Smooth muscle cell (in vitro differentiated cells): Measurements from ENCODE around the gene SAMD8. TPM values are rescaled to one million over a fixed set of nuclear protein-coding genes. Genes with fewer than 3 reads are reported as not detected.
A peak's percentile ranks its signal among the peaks of the same experiment; 100 is the strongest.

Experiments used
- DNase-seq: peaks from one replicate; lab custom pipeline; 2025; ENCODE audit not compliant: unreplicated experiment; lab: John Stamatoyannopoulos, UW
- H2AFZ ChIP-seq: fragments of 200-600 bp; sonication (generic); 2 replicates; pipeline ENCODE4 v1.6.0; 2016; ENCODE audit warnings: antibody characterized with exemption, low read depth, mild to moderate bottlenecking
- H3F3A ChIP-seq: fragments of 200-600 bp; sonication (generic); 2 replicates; pipeline ENCODE4 v1.6.0; 2017; ENCODE audit warnings: antibody characterized with exemption, low read depth
- H3K27ac ChIP-seq: fragments of 200-600 bp; sonication (generic); 2 replicates; pipeline ENCODE4 v1.5.1; 2016; ENCODE audit warnings: low read depth, mild to moderate bottlenecking
- H3K27me3 ChIP-seq: fragments of 200-600 bp; sonication (generic); 2 replicates; pipeline ENCODE4 v1.6.1; 2016; ENCODE audit warnings: low read depth, mild to moderate bottlenecking
- H3K36me3 ChIP-seq: fragments of 200-600 bp; sonication (generic); 2 replicates; pipeline ENCODE4 v1.5.1; 2016; ENCODE audit warnings: low read depth
- H3K4me1 ChIP-seq: fragments of 200-600 bp; sonication (generic); 2 replicates; pipeline ENCODE4 v1.5.1; 2016; ENCODE audit warnings: low read depth
- H3K4me2 ChIP-seq: fragments of 200-600 bp; sonication (generic); 2 replicates; pipeline ENCODE4 v1.6.0; 2016; ENCODE audit warnings: mild to moderate bottlenecking
- H3K4me3 ChIP-seq: fragments of 200-600 bp; sonication (generic); 2 replicates; pipeline ENCODE4 v1.5.1; 2016; ENCODE audit warnings: mild to moderate bottlenecking
- H3K79me2 ChIP-seq: fragments of 200-600 bp; sonication (generic); 2 replicates; pipeline ENCODE4 v1.6.0; 2016; ENCODE audit warnings: low read depth, mild to moderate bottlenecking
- H3K9ac ChIP-seq: fragments of 200-600 bp; sonication (generic); 2 replicates; pipeline ENCODE4 v1.6.0; 2016; ENCODE audit warnings: low read depth
- H3K9me3 ChIP-seq: fragments of 200-600 bp; sonication (generic); replicated peaks from 2 replicates; pipeline ENCODE4 v1.5.1; 2016; ENCODE audit warnings: low read depth
- H4K20me1 ChIP-seq: fragments of 200-600 bp; sonication (generic); 2 replicates; pipeline ENCODE4 v1.6.0; 2016; ENCODE audit warnings: low read depth
- WGBS: methylation state at CpG from one replicate; pipeline ENCODE4 v1.1.7; 2016; ENCODE audit warnings: low lambda C conversion rate; 5-methylcytosine and 5-hydroxymethylcytosine counted together
- polyA plus RNA-seq: library from polyadenylated mRNA; unstranded; fragments of >200 nt; fragmentation: Nextera tagmentation; extraction: Ambion mirVana; gene quantifications from 2 replicates; pipeline ENCODE4 v1.2.1, GENCODE V29; 2016
- total RNA-seq: library from RNA; depleted of rRNA; stranded (reverse); fragments of >200 nt; gene quantifications from 2 replicates; pipeline ENCODE4 v1.2.3, GENCODE V29; 2014
- TF ChIP-seq, protein P1 (sequence below): fragments of 200-600 bp; sonication (generic); IDR thresholded peaks from 2 replicates; pipeline ENCODE4 v1.5.1; 2017; ENCODE audit warnings: borderline replicate concordance, mild to moderate bottlenecking, antibody characterized with exemption; ENCODE audit not compliant: insufficient read depth, poor library complexity, severe bottlenecking

The SAMD8 gene
- total and polyA plus RNA-seq, 2 experiments from 2014 or later: 7.4 to 30.1 TPM

GRCh38 chr10:75140246-75140645 lies 28.8 kb downstream of the SAMD8 start:
- Histone ChIP-seq H3K27me3 (no peaks in the 10 kb centered on the region), H3K9ac (no peak overlapping the region), H3K79me2 (peaks cover 81% of the 10 kb centered on the region), H2AFZ (no peak overlapping the region), H3K4me2 (no peak overlapping the region), H4K20me1 (peaks cover 87% of the 10 kb centered on the region), H3K4me1 (no peaks in the 10 kb centered on the region), H3K36me3 (no peaks in the 10 kb centered on the region), H3F3A (peaks cover 5% of the 10 kb centered on the region), H3K9me3 (no peaks in the 10 kb centered on the region), H3K27ac (no peak overlapping the region), H3K4me3 (no peak overlapping the region)
- no peak for DNase-seq
- 89% methylated on average over 4 of the region's 4 CpGs for WGBS
- TF ChIP-seq, protein P1, sequence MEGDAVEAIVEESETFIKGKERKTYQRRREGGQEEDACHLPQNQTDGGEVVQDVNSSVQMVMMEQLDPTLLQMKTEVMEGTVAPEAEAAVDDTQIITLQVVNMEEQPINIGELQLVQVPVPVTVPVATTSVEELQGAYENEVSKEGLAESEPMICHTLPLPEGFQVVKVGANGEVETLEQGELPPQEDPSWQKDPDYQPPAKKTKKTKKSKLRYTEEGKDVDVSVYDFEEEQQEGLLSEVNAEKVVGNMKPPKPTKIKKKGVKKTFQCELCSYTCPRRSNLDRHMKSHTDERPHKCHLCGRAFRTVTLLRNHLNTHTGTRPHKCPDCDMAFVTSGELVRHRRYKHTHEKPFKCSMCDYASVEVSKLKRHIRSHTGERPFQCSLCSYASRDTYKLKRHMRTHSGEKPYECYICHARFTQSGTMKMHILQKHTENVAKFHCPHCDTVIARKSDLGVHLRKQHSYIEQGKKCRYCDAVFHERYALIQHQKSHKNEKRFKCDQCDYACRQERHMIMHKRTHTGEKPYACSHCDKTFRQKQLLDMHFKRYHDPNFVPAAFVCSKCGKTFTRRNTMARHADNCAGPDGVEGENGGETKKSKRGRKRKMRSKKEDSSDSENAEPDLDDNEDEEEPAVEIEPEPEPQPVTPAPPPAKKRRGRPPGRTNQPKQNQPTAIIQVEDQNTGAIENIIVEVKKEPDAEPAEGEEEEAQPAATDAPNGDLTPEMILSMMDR: no peak

DNA sequence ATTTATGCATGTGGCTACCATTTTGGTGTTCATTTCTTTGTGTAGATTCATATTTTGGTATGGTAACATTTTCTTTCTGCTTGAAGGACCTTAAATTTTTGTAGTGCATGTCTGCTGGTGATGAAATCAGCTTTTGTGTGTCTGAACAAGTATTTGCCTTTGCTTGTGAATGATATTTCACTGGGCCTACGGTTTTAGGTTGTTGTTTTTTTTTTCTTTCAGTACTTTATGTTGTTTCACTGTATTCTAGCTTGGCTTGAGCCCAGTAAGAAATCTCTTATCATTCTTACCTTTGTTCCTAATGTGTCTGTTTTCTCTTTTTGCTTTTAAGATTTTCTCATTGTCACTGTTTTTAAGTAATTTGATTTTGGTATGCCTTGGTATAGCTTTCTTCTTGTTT lies 31.9 kb downstream of the SAMD8 start:
- peak overlapping the region; percentile 66 for H3K27ac ChIP-seq
- H4K20me1 ChIP-seq: peaks cover 76% of the 10 kb centered on the region
- no peak overlapping the region for H2AFZ ChIP-seq
- H3K27me3 ChIP-seq: no peaks in the 10 kb centered on the region
- H3K4me1 ChIP-seq: no peaks in the 10 kb centered on the region
- no peak for DNase-seq
- H3K9me3 ChIP-seq: no peaks in the 10 kb centered on the region
- no peak overlapping the region for H3K9ac ChIP-seq
- TF ChIP-seq, protein P1: no peak
- no peaks in the 10 kb centered on the region for H3K36me3 ChIP-seq
- H3F3A ChIP-seq: peaks cover 5% of the 10 kb centered on the region
- WGBS: 57% methylated on average over 1 of the region's 1 CpG
- no peak overlapping the region for H3K4me3 ChIP-seq
- no peak overlapping the region for H3K4me2 ChIP-seq
- H3K79me2 ChIP-seq: peaks cover 78% of the 10 kb centered on the region

GRCh38 chr10:75145590-75145989 lies 34.1 kb downstream of the SAMD8 start:
- Histone ChIP-seq H3K79me2 (peaks cover 74% of the 10 kb centered on the region), H3F3A (peaks cover 5% of the 10 kb centered on the region), H3K9ac (no peak overlapping the region), H2AFZ (no peak overlapping the region), H3K4me3 (no peak overlapping the region), H3K36me3 (no peaks in the 10 kb centered on the region), H3K27me3 (no peaks in the 10 kb centered on the region), H3K9me3 (no peaks in the 10 kb centered on the region), H4K20me1 (peaks cover 62% of the 10 kb centered on the region), H3K27ac (no peak overlapping the region), H3K4me1 (no peaks in the 10 kb centered on the region), H3K4me2 (no peak overlapping the region)
- no peak for DNase-seq
- TF ChIP-seq, protein P1: no peak
- whole genome bisulfite sequencing: 92% methylated on average over 1 of the region's 1 CpG

DNA sequence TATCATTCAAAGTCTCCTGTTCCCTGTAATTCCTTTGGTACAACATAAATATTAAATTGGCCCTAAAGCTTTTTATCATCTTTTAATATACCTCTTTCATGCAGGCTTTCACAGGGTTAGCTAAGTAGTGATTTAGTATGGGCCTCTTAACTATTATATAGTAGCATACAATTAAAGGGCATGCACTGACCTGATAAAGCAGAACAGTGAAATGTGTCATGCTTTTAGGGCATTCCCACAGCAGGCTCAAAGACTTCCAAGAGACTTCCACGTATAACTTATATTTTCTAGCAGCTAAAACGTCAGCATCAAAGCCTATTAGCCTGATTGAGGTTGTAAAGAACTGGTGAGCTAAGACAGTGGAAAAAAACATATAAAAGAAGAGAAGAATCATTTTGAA lies 35.3 kb downstream of the SAMD8 start:
- H3K4me2 ChIP-seq: peak overlapping the region; percentile 11
- H3K79me2 ChIP-seq: peaks cover 70% of the 10 kb centered on the region
- peaks cover 5% of the 10 kb centered on the region for H3F3A ChIP-seq
- H3K9ac ChIP-seq: no peak overlapping the region
- 67% methylated on average over 2 of the region's 2 CpGs for WGBS
- peaks cover 59% of the 10 kb centered on the region for H4K20me1 ChIP-seq
- DNase-seq: no peak
- no peak overlapping the region for H3K4me3 ChIP-seq
- H2AFZ ChIP-seq: no peak overlapping the region
- H3K27me3 ChIP-seq: no peaks in the 10 kb centered on the region
- no peaks in the 10 kb centered on the region for H3K9me3 ChIP-seq
- TF ChIP-seq, protein P1: no peak
- no peaks in the 10 kb centered on the region for H3K36me3 ChIP-seq
- H3K4me1 ChIP-seq: no peaks in the 10 kb centered on the region
- peak overlapping the region; percentile 46 for H3K27ac ChIP-seq
